Astrocyte of the hippocampus (primary cell): Measurements from ENCODE around the gene RBL2.
A peak's percentile ranks its signal among the peaks of the same experiment; 100 is the strongest.
"Not testable (repeated sequence)": the region's sequence is repeated elsewhere in the genome, so short reads cannot be mapped to it uniquely, and the experiment has no call there.

ENCODE experiments used
- DNase-seq: peaks from one replicate; pipeline ENCODE4 v3.0.0; 2011; ENCODE audit warnings: low read depth, low spot score

Gene RBL2

GRCh38 chr16:53503991-53504663, 69.9 kb downstream of the RBL2 start:
- DNase-seq = peak; percentile 59

- DNase-seq = peak; percentile 31
Observed at GRCh38 chr16:53504665-53505064, 70.4 kb downstream of the RBL2 start.

GRCh38 chr16:53506254-53506653, 72.0 kb downstream of the RBL2 start:
- no peak for DNase-seq

- no peak for DNase-seq
Observed at GRCh38 chr16:53507464-53508179, 73.4 kb downstream of the RBL2 start.

- peak; percentile 81 for DNase-seq
Observed at GRCh38 chr16:53509906-53510703, 75.8 kb downstream of the RBL2 start.

GRCh38 chr16:53510704-53511070, 76.4 kb downstream of the RBL2 start:
- DNase-seq = no peak

- DNase-seq = no peak
Observed at GRCh38 chr16:53511084-53511402, 76.8 kb downstream of the RBL2 start.

- DNase-seq = no peak
Observed at GRCh38 chr16:53511403-53512280, 77.4 kb downstream of the RBL2 start.

- DNase-seq = not testable (repeated sequence)
Observed at GRCh38 chr16:53512795-53513194, 78.5 kb downstream of the RBL2 start.

GRCh38 chr16:53515259-53515658, 81.0 kb downstream of the RBL2 start:
- DNase-seq = no peak

GRCh38 chr16:53515811-53516210, 81.5 kb downstream of the RBL2 start:
- no peak for DNase-seq

- DNase-seq = no peak
Observed at GRCh38 chr16:53517851-53518250, 83.6 kb downstream of the RBL2 start.

- no peak for DNase-seq
Observed at GRCh38 chr16:53518550-53519416, 84.5 kb downstream of the RBL2 start.

- no peak for DNase-seq
Observed at GRCh38 chr16:53519417-53520091, 85.3 kb downstream of the RBL2 start.

GRCh38 chr16:53523126-53523804, 89.0 kb downstream of the RBL2 start:
- no peak for DNase-seq

- no peak for DNase-seq
Observed at GRCh38 chr16:53523971-53524548, 89.8 kb downstream of the RBL2 start.

GRCh38 chr16:53528797-53529196, 94.5 kb downstream of the RBL2 start:
- DNase-seq = no peak

GRCh38 chr16:53529513-53529912, 95.2 kb downstream of the RBL2 start:
- DNase-seq = no peak

GRCh38 chr16:53530046-53530445, 95.8 kb downstream of the RBL2 start:
- DNase-seq = no peak
